GM19025 (cell line): ENCODE results near the gene PRKD2.

Source experiments
- ATAC-seq: cut with Tn5 transposase; IDR thresholded peaks from one replicate; pipeline ENCODE4 v1.9.1; 2021; ENCODE audit warnings: mild to moderate bottlenecking, low read depth, moderate library complexity; ENCODE audit not compliant: unreplicated experiment

Gene PRKD2

DNA sequence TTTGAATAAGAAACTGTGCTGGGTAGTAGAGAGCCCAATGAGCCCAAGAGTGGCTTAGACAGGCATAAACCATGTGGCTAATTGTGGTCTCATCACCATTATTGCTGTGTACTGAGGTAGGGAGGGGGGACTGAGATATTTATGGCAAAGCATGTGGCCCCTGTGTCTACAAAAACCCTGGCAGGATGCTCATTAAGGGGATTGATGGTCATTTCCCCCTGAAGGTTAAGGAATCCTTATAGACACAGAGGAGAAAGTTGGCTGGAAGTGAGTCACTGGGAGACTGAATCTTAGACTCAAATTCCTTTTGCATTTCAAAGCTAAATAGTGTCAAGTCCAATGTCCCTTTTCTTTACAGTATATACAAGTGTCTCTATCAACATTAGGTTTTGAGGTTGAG is 46.1 kb downstream of the PRKD2 start:
- ATAC-seq, result no peak

DNA sequence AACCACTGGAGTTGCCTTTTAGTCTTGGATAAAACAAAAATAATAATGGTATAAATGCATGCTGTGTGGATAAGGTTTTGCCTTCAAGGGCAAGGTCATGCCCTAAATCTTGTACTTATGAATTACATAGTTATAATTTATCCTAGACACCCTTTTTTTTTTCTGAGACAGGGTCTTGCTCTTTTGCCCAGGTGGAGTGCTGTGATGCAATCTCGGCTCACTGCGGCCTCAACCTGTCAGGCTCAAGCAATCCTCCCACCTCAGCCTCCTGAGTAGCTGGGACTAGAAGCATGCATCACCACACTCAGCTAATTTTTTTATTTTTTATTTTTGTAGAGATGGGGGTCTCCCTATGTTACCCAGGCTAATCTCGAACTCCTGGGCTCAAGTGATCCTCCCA is 48.3 kb downstream of the PRKD2 start:
- ATAC-seq, result no peak

GRCh38 chr19:46665072-46665471 is 51.8 kb downstream of the PRKD2 start:
- ATAC-seq, result no peak

DNA sequence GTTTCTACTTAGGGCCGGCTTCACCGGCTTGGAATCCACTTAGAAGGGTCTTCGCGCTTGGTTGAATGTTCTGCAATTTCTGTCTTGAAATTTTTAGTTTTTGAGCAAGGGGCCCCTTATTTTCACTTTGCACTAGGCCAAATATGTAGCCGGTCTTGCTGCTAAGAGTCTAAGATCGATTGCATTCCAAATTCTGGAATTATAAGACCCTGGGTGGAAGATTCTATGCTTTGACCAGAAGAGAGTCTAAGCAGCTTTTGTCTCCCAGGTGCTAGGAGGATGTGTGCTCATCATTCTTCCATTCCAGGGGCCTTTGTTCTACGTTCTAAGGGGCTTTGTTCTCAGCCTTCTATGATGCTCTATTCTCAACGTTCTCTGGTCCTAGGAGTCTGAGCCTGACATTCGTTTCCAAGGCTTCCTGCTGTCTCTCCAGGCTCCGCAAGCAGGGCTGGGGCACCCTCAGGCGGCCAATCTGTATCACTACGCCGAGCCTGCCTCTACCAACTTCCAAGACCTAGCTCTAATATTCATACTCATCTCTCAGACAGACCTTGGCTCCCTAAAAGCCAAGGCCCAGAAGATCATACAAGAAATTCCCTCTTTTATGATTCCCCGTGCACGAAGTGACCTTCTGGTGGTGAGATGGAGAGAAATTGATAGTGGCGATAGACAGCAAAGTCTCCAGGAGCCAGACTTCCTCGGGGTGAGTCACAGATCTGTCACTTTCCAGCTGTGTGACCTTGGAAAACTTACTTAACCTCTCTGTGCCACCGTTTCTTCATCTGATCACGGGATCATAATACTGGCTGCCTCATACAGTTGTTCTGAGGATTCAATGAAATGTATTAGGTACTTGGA is 55.0 kb downstream of the PRKD2 start:
- ATAC-seq, result no peak

DNA sequence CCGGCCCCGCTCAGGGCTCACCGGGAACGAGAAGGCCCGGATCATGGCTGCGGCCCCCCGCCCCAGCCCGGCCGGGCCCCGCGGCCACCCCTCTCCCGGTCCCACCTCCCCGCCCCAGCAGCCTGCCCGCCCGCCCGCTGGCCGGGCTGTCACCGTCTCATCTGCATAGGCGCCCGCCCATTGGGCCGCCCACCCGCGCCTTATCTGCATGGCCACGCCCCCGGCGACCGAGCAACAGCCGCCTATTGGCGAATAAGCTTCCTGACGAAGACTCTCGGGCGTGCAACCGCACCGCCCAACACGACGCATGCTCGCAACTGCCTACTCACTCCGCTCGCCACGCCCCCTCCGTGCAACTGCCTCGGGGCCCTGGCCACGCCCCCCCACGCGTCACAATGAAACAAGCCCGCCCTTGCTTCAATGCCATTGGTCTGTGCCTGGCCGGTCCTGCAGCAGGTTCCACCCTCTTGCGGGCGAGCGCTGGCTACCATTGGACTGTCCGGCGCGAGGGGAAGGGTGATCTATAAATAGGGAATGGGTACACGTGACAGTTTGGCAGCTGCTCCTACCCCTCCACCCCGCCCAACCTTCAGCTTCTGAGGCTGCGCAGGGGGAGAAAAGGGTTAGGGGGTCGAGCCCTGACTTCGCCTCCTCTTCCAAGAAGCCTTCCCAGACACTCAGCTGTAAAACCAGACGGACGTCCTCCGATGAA is 55.7 kb downstream of the PRKD2 start, which contains the start of gene DACT3:
TSS of gene DACT3 (minus strand) at position 163 of the 712 bp plus-strand sequence. CDS start at position 45, 118 bp downstream.
- ATAC-seq, result peak; percentile 94

DNA sequence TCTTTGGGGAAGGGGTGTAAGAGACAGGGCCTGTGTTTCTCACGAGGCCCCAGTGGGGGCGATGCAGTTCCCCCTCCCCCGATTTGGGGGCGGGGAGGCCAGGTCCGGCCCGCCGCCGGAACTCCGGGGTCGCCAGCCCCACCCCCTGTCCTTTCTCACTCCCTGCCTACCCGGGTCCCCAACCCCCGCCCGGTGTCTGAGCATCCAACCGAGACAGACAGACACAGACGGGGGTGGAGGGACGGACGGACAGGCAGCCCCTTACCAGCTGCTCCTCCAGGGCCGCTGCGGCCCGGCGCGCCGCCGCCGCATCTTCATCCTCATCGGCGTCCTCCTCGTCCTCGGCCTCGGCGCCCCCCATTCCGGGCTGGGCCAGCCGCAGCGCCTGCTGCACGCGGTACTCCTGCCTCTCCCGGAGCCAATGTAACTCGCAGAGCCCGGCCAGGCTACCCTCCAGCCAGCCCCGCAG is 56.3 kb downstream of the PRKD2 start:
- ATAC-seq, result no peak

DNA sequence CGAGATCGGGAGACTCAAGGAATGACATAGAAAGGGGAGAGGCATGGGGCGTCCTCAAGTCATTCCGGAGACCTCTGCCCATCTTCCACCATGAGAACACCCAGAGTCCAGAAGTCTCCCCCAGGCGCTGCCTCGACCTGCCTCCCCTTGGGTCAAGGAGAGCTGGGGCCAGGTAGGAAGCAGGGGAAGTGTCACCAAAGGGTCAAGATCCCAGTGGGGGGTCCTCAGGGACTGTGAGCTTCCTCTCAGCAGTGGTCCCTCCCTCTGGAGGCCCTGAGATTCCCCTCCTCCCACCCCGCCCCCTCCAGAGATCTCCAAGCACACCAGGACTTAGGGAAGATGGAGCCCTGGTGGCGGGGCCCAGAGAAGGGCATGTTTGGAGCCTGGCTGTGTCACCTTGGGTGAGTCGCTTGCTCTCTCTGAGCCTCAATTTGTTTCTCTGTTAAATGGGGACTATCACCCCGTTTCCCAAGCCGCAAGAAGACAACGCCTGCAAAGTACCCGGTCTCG is 56.9 kb downstream of the PRKD2 start:
- no peak for ATAC-seq

DNA sequence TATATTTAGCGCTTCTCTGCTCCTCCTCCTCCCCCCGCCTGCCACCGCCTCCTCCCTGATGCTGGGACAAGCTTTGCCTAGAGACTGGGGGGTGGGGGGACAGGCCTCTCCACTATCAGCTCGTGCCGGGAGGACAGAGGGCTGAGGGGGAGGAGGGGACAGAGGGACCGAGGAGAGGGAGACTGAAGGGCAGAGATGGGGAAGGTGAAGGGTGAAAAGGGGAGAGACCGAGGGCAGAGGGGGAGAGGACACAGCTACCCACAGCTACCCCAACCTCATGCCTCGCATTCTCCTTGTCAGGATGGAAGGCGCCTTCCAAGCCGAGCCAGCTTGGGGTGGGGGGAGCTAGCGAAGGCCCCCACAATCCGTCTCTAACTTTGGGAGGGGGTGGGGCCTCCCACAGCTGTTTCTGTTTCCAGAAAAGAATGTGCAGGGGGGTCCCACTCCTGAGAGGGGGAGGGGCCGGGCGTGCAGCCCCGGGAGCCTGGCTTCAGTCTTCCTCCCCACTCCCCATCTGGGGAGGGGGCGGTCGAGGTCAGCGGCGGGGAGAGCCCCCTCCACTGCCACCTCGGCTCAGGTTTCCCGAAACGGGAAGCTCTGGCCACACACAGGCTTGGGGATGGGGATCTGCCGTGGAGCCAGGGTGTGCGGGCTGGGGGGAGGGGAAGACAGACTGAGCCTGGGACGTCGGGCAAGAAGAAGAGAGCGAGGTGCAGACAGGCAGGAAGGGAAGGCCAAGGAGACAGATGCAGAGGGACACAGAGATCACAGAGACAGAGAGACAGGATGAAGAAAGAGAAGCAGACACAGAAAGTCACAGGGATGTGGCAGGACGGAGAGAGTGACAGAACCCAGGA is 57.5 kb downstream of the PRKD2 start:
- ATAC-seq, result no peak

GRCh38 chr19:46656541-46656940 is 60.4 kb downstream of the PRKD2 start:
- no peak for ATAC-seq

- ATAC-seq, result no peak
These were observed 62.2 kb downstream of the PRKD2 start for GRCh38 chr19:46654621-46655152.

- ATAC-seq, result no peak
These were observed 66.5 kb downstream of the PRKD2 start for GRCh38 chr19:46650445-46650844.

- no peak for ATAC-seq
These were observed 67.7 kb downstream of the PRKD2 start for GRCh38 chr19:46648961-46649960.

GRCh38 chr19:46648060-46648960 is 68.6 kb downstream of the PRKD2 start:
- ATAC-seq, result no peak

DNA sequence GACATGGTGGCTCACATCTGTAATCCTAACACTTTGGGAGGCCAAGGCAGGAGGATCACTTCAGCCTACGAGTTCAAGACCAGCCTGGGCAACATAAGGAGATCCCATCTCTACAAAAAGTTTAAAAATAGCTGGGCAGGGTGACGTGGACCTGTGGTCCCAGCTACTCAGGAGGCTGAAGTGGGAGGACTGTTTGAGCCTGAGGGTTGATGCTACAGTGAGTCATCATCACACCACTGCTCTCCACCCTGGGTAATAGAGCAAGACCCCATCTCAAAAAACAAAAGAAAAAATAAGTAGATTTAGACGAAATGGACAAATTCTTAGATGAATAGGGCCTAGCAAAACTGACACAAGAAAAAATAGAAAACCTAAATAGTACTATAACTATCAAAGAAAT is 70.5 kb downstream of the PRKD2 start:
- ATAC-seq, result no peak

- no peak for ATAC-seq
These were observed 72.2 kb downstream of the PRKD2 start for GRCh38 chr19:46644720-46645119.

DNA sequence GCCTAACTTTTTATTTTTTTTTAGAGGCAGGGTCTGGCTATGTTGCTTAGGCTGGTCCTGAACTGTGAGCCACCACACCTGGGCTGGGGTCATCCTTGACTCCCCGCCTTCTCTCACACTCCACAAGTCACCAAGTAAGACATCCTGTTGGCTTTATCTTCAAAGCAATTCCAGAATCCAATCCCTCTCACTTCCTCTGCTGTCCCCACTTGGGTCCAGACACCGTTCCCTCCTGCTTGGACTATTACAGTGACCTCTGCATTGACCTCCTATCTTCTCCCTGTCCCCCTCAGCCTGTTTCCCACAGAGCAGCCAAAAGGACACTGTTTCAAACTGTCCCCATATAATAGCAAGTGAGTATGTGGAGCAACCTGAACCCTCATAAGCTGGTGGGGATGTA is 76.3 kb downstream of the PRKD2 start:
- no peak for ATAC-seq

- ATAC-seq, result no peak
These were observed 77.3 kb downstream of the PRKD2 start for GRCh38 chr19:46639358-46640182.
